Epithelial cell of esophagus (primary cell): ENCODE data around the gene BNIP3.
A peak's percentile ranks its signal among the peaks of the same experiment; 100 is the strongest.

Source experiments
- DNase-seq: peaks from one replicate; pipeline ENCODE4 v3.0.0; 2010; ENCODE audit warnings: low read depth
- H3K4me3 ChIP-seq: 2 replicates; pipeline ENCODE4 v1.5.1; 2011; ENCODE audit warnings: mild to moderate bottlenecking, low read length, control low read depth
- CTCF ChIP-seq: IDR thresholded peaks from 2 replicates; pipeline ENCODE4 v1.5.1; 2011; ENCODE audit warnings: low read depth, mild to moderate bottlenecking, low read length, control low read depth, inconsistent platforms; ENCODE audit not compliant: insufficient read depth; ENCODE audit errors: missing control alignments

BNIP3 gene

GRCh38 chr10:132011024-132011423 is 29.3 kb upstream of the BNIP3 start:
- no peak overlapping the region for H3K4me3 ChIP-seq
- TF ChIP-seq CTCF, result no peak
- no peak for DNase-seq

- TF ChIP-seq CTCF, result no peak
- DNase-seq, result no peak
- no peak overlapping the region for H3K4me3 ChIP-seq
Measured at GRCh38 chr10:132010483-132010882, 28.8 kb upstream of the BNIP3 start.

GRCh38 chr10:132009575-132009974 is 27.9 kb upstream of the BNIP3 start:
- TF ChIP-seq CTCF, result no peak
- H3K4me3 ChIP-seq, result no peak overlapping the region
- DNase-seq, result no peak

GRCh38 chr10:132007681-132008080 is 26.0 kb upstream of the BNIP3 start:
- TF ChIP-seq CTCF, result no peak
- no peak overlapping the region for H3K4me3 ChIP-seq
- DNase-seq, result no peak

- TF ChIP-seq CTCF, result no peak
- no peak overlapping the region for H3K4me3 ChIP-seq
- no peak for DNase-seq
Measured at GRCh38 chr10:132006966-132007365, 25.2 kb upstream of the BNIP3 start.

- DNase-seq, result peak; percentile 17
- TF ChIP-seq CTCF, result no peak
- H3K4me3 ChIP-seq, result no peak overlapping the region
Measured at GRCh38 chr10:132005147-132005546, 23.4 kb upstream of the BNIP3 start.

- DNase-seq, result no peak
- TF ChIP-seq CTCF, result no peak
- no peak overlapping the region for H3K4me3 ChIP-seq
Measured at GRCh38 chr10:132004052-132004451, 22.3 kb upstream of the BNIP3 start.
